Measurements from ENCODE around the gene ARL2.

ARL2 gene

GRCh38 chr11:65047581-65048422 is 33.8 kb downstream of the ARL2 start:
- DNase-seq (ENCODE audit: low spot score): no peak

- no peak for DNase-seq (ENCODE audit: low spot score)
Observed at GRCh38 chr11:65051398-65051858, 37.5 kb downstream of the ARL2 start.

GRCh38 chr11:65053827-65054508 is 40.0 kb downstream of the ARL2 start:
- DNase-seq (ENCODE audit: low spot score): no peak

GRCh38 chr11:65055538-65055937 is 41.6 kb downstream of the ARL2 start:
- no peak for DNase-seq (ENCODE audit: low spot score)

- no peak for DNase-seq (ENCODE audit: low spot score)
Observed at GRCh38 chr11:65056999-65057398, 43.0 kb downstream of the ARL2 start.

- DNase-seq (ENCODE audit: low spot score): no peak
Observed at GRCh38 chr11:65057526-65057925, 43.6 kb downstream of the ARL2 start.

GRCh38 chr11:65058012-65058411 is 44.1 kb downstream of the ARL2 start:
- no peak for DNase-seq (ENCODE audit: low spot score)

GRCh38 chr11:65058419-65059054 is 44.6 kb downstream of the ARL2 start, which contains the start of gene NAALADL1:
TSS of gene NAALADL1 (minus strand) at chr11:65058553. CDS start at chr11:65058521, 32 bp downstream.
- DNase-seq (ENCODE audit: low spot score): no peak

- DNase-seq (ENCODE audit: low spot score): no peak
Observed at GRCh38 chr11:65059523-65059922, 45.6 kb downstream of the ARL2 start.

- DNase-seq (ENCODE audit: low spot score): no peak
Observed at GRCh38 chr11:65059959-65060824, 46.2 kb downstream of the ARL2 start.

GRCh38 chr11:65060913-65061408 is 47.0 kb downstream of the ARL2 start:
- no peak for DNase-seq (ENCODE audit: low spot score)

GRCh38 chr11:65063532-65063931 is 49.6 kb downstream of the ARL2 start:
- DNase-seq (ENCODE audit: low spot score): no peak

GRCh38 chr11:65064847-65065240 is 50.9 kb downstream of the ARL2 start:
- DNase-seq (ENCODE audit: low spot score): no peak

- DNase-seq (ENCODE audit: low spot score): no peak
Observed at GRCh38 chr11:65065851-65066250, 51.9 kb downstream of the ARL2 start.

- no peak for DNase-seq (ENCODE audit: low spot score)
Observed at GRCh38 chr11:65066315-65066714, 52.4 kb downstream of the ARL2 start.

- DNase-seq (ENCODE audit: low spot score): no peak
Observed at GRCh38 chr11:65066805-65067291, 52.9 kb downstream of the ARL2 start.

GRCh38 chr11:65067446-65067845 is 53.5 kb downstream of the ARL2 start:
- no peak for DNase-seq (ENCODE audit: low spot score)

GRCh38 chr11:65069217-65069616 is 55.3 kb downstream of the ARL2 start:
- DNase-seq (ENCODE audit: low spot score): no peak
